ENCODE measurements around the gene YIPF3.

GRCh38 chr6:43493833-43494232 lies 22.9 kb downstream of the YIPF3 start:
- TF ChIP-seq CTCF (IDR thresholded peaks at IDR 0.05 in 2 of 3, conservative IDR thresholded peaks at IDR 0.05 in 1 of 3; ENCODE audit: insufficient read depth in 2 of 3, low read depth in 1 of 3, low read length in 3 of 3) (no peak), KLF10 (CRISPR knock-in tag; IDR thresholded peaks at IDR 0.05) (no peak), USF2 (CRISPR knock-in tag; IDR thresholded peaks at IDR 0.05) (no peak), RBM14 (IDR thresholded peaks at IDR 0.05; ENCODE audit: borderline replicate concordance, insufficient read depth, low read depth, low read length) (no peak), GTF2F1 (IDR thresholded peaks at IDR 0.05; ENCODE audit: low read depth, low read length) (no peak), NFRKB (IDR thresholded peaks at IDR 0.05; ENCODE audit: low read depth) (no peak), TEAD4 (IDR thresholded peaks at IDR 0.05; ENCODE audit: low read length) (no peak), TEAD4 (CRISPR knock-in tag; IDR thresholded peaks at IDR 0.05; ENCODE audit: borderline replicate concordance) (no peak), JUN (IDR thresholded peaks at IDR 0.05; ENCODE audit: borderline replicate concordance, low read depth, low read length) (no peak), JUN (CRISPR knock-in tag; IDR thresholded peaks at IDR 0.05; ENCODE audit: borderline replicate concordance) (no peak), CAMTA2 (CRISPR knock-in tag; conservative IDR thresholded peaks at IDR 0.05) (no peak), REST (IDR thresholded peaks at IDR 0.05; ENCODE audit: borderline replicate concordance) (no peak), REST (CRISPR knock-in tag; IDR thresholded peaks at IDR 0.05; ENCODE audit: low read depth) (no peak)
